Suprapubic skin (tissue), 4 donors: ENCODE measurements around the gene SPTLC3. TPM values are rescaled to one million over a fixed set of nuclear protein-coding genes. Genes with fewer than 3 reads are reported as not detected.

Experiments
- DNase-seq, 2 donors: peaks; one replicate each; pipeline ENCODE4 v3.0.0-alpha.2; 2019; ENCODE audit warnings: low spot score in 2 of 2
- H3K27ac ChIP-seq: fragments of 200-600 bp; sonication (generic); one replicate; pipeline ENCODE4 v1.5.1; 2019
- H3K27me3 ChIP-seq: fragments of 200-600 bp; sonication (generic); one replicate; pipeline ENCODE4 v1.5.1; 2019
- H3K36me3 ChIP-seq: fragments of 200-600 bp; sonication (generic); one replicate; pipeline ENCODE4 v1.5.1; 2019
- H3K4me1 ChIP-seq: fragments of 200-600 bp; sonication (generic); one replicate; pipeline ENCODE4 v1.5.1; 2019
- H3K4me3 ChIP-seq: fragments of 200-600 bp; sonication (generic); one replicate; pipeline ENCODE4 v1.5.1; 2019; ENCODE audit warnings: mild to moderate bottlenecking
- H3K9me3 ChIP-seq: fragments of 200-600 bp; sonication (generic); one replicate; pipeline ENCODE4 v1.5.1; 2019
- CTCF ChIP-seq, 2 donors: fragments of 200-600 bp in 1 of 2; fragments of 450-650 bp in 1 of 2; sonication (generic) in 1 of 2; IDR thresholded peaks; one replicate each; pipeline ENCODE4 v1.5.1; 2016 to 2019; ENCODE audit warnings: antibody characterized with exemption in 2 of 2, mild to moderate bottlenecking in 1 of 2, moderate library complexity in 1 of 2
- EP300 ChIP-seq: sonication (generic); formaldehyde crosslinking; IDR thresholded peaks from one replicate; pipeline ENCODE4 v1.6.1; 2017; ENCODE audit warnings: antibody characterized with exemption
- POLR2A ChIP-seq, 2 donors: fragments of 450-650 bp; IDR thresholded peaks; one replicate each; pipeline ENCODE4 v1.6.1; 2017; ENCODE audit warnings: antibody characterized with exemption in 2 of 2, mild to moderate bottlenecking in 2 of 2, moderate library complexity in 2 of 2
- POLR2AphosphoS5 ChIP-seq, 3 donors: sonication (generic); formaldehyde crosslinking; IDR thresholded peaks; one replicate each; pipeline ENCODE4 v1.6.1; 2017; ENCODE audit warnings: antibody characterized with exemption in 3 of 3
- WGBS: methylation state at CpG from one replicate; pipeline ENCODE4 v1.1.5; 2018; 5-methylcytosine and 5-hydroxymethylcytosine counted together
- total RNA-seq, 4 donors: library from RNA; depleted of rRNA; stranded (reverse); fragments of >200 nt; gene quantifications; one replicate each; pipeline ENCODE4 v1.1.0, GENCODE V29; 2016

SPTLC3 gene
- total RNA-seq, 4 donors from 2014 or later: 54.1 to 83.0 (median 64.7) TPM

GRCh38 chr20:13042458-13042794 lies 33.7 kb downstream of the SPTLC3 start:
- TF ChIP-seq POLR2A (IDR thresholded peaks at IDR 0.05) (no peak), CTCF (IDR thresholded peaks at IDR 0.05) (no peak), EP300 (no peak), POLR2AphosphoS5 (IDR thresholded peaks at IDR 0.05) (no peak)
- no peak for DNase-seq
- no peaks in the 10 kb centered on the region for H3K4me1 ChIP-seq
- H3K36me3 ChIP-seq: no peaks in the 10 kb centered on the region
- no peaks in the 10 kb centered on the region for H3K9me3 ChIP-seq
- H3K4me3 ChIP-seq: no peak overlapping the region
- no peak overlapping the region for H3K27ac ChIP-seq
- no peaks in the 10 kb centered on the region for H3K27me3 ChIP-seq

DNA sequence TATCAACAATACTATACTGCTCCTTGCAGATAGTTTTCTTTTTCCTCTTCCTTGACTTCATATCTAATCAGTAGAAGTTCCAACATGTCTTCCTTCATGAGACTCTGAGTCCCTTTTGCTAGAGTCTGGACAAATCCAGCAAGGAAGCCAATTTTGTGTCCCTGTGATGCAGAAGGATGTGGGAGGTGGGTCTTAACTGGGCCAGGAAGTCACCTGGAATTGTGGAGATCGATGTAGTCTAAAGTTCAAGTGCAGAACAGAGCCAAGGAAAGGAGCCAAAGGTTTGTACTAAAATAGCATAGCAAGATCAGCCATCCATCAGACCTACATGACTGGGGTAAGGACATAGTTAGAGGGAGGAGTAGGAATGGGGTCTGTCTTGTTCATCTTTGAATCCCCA lies 37.6 kb downstream of the SPTLC3 start:
- WGBS: 78% methylated on average over 1 of the region's 1 CpG
- Histone ChIP-seq H3K4me1 (no peaks in the 10 kb centered on the region), H3K4me3 (no peak overlapping the region), H3K9me3 (no peaks in the 10 kb centered on the region), H3K27me3 (no peaks in the 10 kb centered on the region), H3K27ac (no peak overlapping the region), H3K36me3 (peaks cover 3% of the 10 kb centered on the region)
- no peak for DNase-seq
- no peak for TF ChIP-seq POLR2AphosphoS5 (IDR thresholded peaks at IDR 0.05)
- TF ChIP-seq EP300: no peak
- no peak for TF ChIP-seq POLR2A (IDR thresholded peaks at IDR 0.05)
- no peak for TF ChIP-seq CTCF (IDR thresholded peaks at IDR 0.05)

GRCh38 chr20:13054011-13054410 lies 45.2 kb downstream of the SPTLC3 start:
- Histone ChIP-seq H3K36me3 (peaks cover 3% of the 10 kb centered on the region), H3K4me1 (no peaks in the 10 kb centered on the region), H3K27ac (no peak overlapping the region), H3K27me3 (no peaks in the 10 kb centered on the region), H3K4me3 (no peak overlapping the region), H3K9me3 (no peaks in the 10 kb centered on the region)
- DNase-seq: no peak
- TF ChIP-seq EP300: no peak
- TF ChIP-seq POLR2AphosphoS5 (IDR thresholded peaks at IDR 0.05): no peak
- TF ChIP-seq CTCF (IDR thresholded peaks at IDR 0.05): no peak
- no peak for TF ChIP-seq POLR2A (IDR thresholded peaks at IDR 0.05)
- WGBS: 81% methylated on average over 3 of the region's 3 CpGs

DNA sequence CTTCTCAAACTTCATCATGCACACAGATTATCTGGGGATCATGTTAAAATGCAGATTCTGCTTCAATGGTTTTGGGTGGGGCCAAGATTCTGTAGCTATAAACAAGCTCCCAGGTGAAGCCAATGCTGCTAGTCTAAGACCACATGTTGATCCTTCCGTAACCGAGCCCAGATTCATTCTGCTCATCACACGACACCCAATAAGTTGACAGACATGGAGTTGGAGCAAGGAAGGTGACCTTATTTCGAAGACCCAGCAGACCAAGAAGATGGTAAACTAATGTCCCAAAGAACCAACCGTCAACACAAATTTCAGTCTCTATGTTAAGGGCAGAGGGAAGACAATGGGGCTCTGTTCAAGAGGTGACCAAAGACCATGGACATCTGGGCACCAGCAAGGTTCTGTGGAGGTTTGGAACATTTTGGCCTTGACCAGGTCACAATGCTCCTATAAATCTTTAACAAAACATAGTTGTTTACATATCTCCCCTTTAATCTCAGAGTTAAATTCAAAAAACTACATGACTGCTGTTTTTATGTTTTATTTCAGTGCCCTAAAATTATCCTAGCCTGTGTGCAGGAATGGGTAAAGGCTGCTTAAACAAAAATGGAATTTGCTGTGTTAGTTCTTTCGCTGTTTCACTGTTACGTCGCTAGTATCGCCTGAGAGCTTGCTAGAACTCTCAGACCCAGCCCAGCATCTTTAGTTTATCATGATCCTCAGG lies 50.1 kb downstream of the SPTLC3 start:
- Histone ChIP-seq H3K27me3 (no peaks in the 10 kb centered on the region), H3K9me3 (no peaks in the 10 kb centered on the region), H3K4me3 (no peak overlapping the region), H3K27ac (no peak overlapping the region), H3K36me3 (no peaks in the 10 kb centered on the region), H3K4me1 (no peaks in the 10 kb centered on the region)
- TF ChIP-seq POLR2A (IDR thresholded peaks at IDR 0.05) (no peak), POLR2AphosphoS5 (IDR thresholded peaks at IDR 0.05) (no peak), EP300 (no peak), CTCF (IDR thresholded peaks at IDR 0.05) (no peak)
- no peak for DNase-seq
- WGBS: 84% methylated on average over 9 of the region's 9 CpGs

- Histone ChIP-seq H3K27ac (no peak overlapping the region), H3K27me3 (no peaks in the 10 kb centered on the region), H3K9me3 (no peaks in the 10 kb centered on the region), H3K4me3 (no peak overlapping the region), H3K36me3 (no peaks in the 10 kb centered on the region), H3K4me1 (no peaks in the 10 kb centered on the region)
- 73% methylated on average over 7 of the region's 7 CpGs for WGBS
- no peak for TF ChIP-seq CTCF (IDR thresholded peaks at IDR 0.05)
- TF ChIP-seq POLR2A (IDR thresholded peaks at IDR 0.05): no peak
- no peak for TF ChIP-seq EP300
- no peak for TF ChIP-seq POLR2AphosphoS5 (IDR thresholded peaks at IDR 0.05)
- no peak for DNase-seq
Observed at GRCh38 chr20:13059398-13060136, 50.8 kb downstream of the SPTLC3 start.
